GM12892 (cell line): ENCODE results near the gene LIPF. TPM values are rescaled to one million over a fixed set of nuclear protein-coding genes. Genes with fewer than 3 reads are reported as not detected.

ENCODE experiments used
- DNase-seq: peaks from one replicate; pipeline ENCODE4 v3.0.0; 2011; ENCODE audit not compliant: insufficient read length
- FAIRE-seq: peaks from 2 replicates; lab custom pipeline; 2011; peaks lifted over from hg19 to GRCh38; lab: Jason Lieb, UNC
- POLR2A ChIP-seq: IDR thresholded peaks from 2 replicates; pipeline ENCODE4 v1.6.1; 2011; ENCODE audit warnings: low read depth, low read length, control low read depth
- POLR2AphosphoS5 ChIP-seq: IDR thresholded peaks from 2 replicates; pipeline ENCODE4 v1.6.1; 2011; ENCODE audit warnings: low read depth, low read length, control low read depth
- TAF1 ChIP-seq: IDR thresholded peaks from 2 replicates; pipeline ENCODE4 v1.6.1; 2011; ENCODE audit warnings: low read depth, mild to moderate bottlenecking, control low read depth, low read length, borderline replicate concordance
- polyA plus RNA-seq: library from polyadenylated mRNA; unstranded; fragments of >200 nt; gene quantifications from one replicate; pipeline ENCODE4 v1.2.1, GENCODE V29; 2012; ENCODE audit warnings: missing spikeins, inconsistent platforms; ENCODE audit not compliant: missing spikeins

Gene LIPF, protein sequence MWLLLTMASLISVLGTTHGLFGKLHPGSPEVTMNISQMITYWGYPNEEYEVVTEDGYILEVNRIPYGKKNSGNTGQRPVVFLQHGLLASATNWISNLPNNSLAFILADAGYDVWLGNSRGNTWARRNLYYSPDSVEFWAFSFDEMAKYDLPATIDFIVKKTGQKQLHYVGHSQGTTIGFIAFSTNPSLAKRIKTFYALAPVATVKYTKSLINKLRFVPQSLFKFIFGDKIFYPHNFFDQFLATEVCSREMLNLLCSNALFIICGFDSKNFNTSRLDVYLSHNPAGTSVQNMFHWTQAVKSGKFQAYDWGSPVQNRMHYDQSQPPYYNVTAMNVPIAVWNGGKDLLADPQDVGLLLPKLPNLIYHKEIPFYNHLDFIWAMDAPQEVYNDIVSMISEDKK
- not detected for polyA plus RNA-seq

DNA sequence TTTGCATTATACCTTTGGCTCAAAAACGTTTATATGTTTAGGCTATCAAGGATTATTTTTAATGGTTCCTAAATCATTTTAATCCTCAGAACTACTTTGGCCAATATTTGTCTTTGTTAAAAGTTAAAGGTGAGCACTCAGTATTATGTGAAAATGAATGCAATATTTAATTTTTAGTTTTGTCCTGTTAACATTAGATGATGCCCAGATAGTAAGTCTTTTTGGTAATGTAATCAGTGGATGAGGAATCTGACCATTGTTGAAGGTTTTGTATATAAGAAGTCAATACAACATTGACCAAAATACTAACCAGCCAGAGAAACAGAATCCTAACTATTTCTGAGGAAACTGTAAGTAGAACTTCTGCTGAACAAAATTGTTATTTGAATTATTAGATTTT, at the start of gene LIPF:
Gene LIPF (plus strand): TSS at position 301 of the 400 bp plus-strand sequence. CDS start 2,856 bp downstream, outside the sequence.
- FAIRE-seq, result no peak
- DNase-seq, result no peak
- TF ChIP-seq TAF1 (no peak), POLR2A (no peak), POLR2AphosphoS5 (no peak)

DNA sequence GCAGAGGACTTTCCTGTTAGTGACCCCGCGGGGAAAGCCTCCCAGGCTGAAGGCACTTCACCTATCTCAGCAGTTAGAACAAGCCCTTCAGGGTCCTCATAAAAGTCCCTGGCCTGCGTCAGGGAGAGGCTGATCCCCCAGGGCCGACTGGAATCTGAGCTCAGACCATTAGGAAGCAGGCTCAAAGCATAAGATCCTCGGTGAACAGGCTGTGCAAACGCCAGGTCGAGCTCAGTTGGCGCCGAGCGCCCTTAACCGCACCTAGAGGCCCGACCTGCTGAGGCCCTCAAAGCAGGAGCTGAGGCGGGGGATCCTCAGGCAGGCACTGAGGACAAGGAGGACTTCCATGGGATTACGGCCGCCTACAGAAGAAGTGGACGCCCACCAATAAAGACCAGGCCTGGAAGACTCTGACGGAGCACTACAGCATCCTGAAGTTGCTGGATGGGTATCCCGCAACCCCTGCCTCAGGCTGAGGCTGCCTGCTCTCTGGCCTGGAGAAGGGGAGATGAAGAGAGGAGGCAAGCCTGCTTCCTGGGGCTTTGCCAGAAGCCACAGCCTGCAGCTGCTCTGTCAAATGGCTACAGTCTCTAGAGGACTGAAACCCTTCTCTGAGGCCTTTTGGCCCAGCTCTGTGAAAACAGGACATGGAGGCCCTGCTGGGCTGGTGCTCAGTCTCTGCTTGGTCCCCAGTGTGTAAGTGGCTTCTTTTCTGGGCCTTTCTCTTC, 47.8 kb upstream of the LIPF start:
- TF ChIP-seq POLR2A (no peak), TAF1 (no peak), POLR2AphosphoS5 (no peak)
- FAIRE-seq (no peak), DNase-seq (no peak)

DNA sequence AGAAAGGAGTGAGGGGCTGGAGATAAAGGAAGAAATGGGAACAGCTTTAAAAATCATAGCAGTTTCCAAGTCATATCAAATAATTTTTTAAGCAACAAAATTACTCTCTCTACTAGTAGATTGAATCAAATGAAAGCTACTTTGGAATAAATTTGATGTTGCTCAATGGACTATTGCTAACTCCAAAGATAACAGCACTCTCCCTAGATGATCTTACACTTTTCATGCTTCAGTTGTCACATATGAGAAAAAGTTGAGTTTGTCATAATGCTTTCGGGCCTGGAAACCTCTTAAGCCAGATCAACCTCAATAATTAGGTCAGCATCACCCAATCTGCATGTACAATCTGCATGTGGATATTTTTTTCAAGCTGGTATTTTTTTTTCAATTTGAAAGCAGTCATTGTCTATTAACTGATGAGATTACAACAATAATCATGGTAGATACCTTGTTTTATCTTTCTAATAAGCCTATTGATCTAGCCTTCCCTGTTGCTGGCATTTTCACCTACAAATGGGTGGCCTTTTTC, 46.4 kb upstream of the LIPF start:
- TF ChIP-seq TAF1 (no peak), POLR2AphosphoS5 (no peak), POLR2A (no peak)
- no peak for FAIRE-seq
- DNase-seq, result no peak

DNA sequence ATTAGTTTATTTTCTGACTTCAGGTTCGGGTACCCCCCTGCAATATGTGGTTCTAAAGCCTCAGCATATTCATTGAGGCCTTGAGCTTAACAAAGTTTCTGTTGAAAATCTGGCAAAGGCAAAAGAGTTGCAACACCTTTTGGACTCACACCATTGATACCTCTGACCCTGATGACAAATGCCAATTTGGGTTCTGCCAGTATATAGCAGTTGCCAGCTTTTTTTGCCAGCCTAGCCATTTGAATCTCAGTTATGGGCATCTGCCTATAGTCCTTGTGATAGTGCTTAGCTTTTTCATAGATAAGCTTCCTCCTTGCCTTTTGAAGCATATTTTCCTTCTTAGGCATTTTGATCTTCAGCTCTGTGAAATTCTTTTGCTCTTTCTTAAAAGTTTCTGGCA, 45.7 kb upstream of the LIPF start:
- TF ChIP-seq POLR2A (no peak), POLR2AphosphoS5 (no peak)
- DNase-seq (no peak), FAIRE-seq (no peak)

DNA sequence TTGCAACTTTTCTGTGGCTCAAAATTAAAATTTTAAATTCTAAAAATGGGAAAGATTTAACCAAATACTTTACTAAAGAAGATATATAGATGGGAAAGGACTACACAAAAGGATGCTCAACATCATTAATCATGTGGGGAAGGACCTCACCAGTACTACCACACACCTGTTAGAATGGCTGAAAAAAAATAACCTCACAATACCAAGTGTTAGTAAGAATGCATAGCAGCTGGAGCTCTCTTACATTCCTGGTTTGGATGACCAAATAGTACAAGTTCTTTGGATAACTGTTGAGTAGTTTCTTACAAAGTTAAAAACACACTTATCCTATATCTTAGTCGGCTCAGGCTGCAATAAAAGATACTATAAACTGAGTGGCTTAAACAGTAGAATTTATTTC, 43.8 kb upstream of the LIPF start:
- DNase-seq, result no peak
- TF ChIP-seq POLR2A, result no peak
- no peak for TF ChIP-seq POLR2AphosphoS5
- TF ChIP-seq TAF1, result no peak
- no peak for FAIRE-seq

DNA sequence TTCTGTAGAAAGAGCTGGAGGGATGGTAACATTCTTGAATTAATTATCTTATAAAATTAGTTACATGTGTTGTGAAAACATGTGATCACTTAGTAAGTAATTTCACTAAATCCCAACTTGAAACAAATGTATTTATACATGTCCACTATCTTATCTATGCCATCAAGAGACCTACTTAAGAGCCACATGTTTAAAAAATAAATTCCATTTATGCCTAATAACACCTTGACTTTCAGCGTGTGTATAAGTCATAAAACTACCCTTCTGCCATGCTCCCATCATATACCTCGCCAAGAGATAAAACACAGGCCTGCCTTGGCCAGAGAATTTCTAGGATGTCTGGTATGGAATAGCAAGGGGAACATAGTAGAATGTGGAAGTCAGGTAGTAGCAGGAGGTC, 40.4 kb upstream of the LIPF start:
- DNase-seq, result no peak
- no peak for TF ChIP-seq POLR2A
- no peak for TF ChIP-seq POLR2AphosphoS5
- TF ChIP-seq TAF1, result no peak
- peak; percentile 53 for FAIRE-seq

DNA sequence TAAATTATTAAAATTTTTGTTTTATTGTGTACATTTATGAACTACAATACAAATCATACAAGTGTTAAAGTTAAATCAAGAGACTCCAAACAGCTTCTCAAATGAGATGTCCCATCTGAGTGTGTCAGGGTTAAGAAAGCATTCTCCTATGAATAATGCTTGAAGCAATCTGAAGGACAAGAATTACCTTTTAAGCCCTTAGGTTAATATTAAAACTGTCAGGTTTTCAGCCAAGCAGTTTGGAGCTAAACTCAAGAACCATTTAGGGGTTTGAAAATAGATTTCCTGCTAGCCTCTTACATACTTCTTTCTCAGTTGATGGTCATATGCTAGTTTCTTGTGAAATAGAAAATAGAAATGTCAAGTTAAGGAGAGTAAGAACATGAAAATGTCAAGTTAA, 39.4 kb upstream of the LIPF start:
- DNase-seq (no peak), FAIRE-seq (no peak)
- TF ChIP-seq TAF1 (no peak), POLR2AphosphoS5 (no peak), POLR2A (no peak)

DNA sequence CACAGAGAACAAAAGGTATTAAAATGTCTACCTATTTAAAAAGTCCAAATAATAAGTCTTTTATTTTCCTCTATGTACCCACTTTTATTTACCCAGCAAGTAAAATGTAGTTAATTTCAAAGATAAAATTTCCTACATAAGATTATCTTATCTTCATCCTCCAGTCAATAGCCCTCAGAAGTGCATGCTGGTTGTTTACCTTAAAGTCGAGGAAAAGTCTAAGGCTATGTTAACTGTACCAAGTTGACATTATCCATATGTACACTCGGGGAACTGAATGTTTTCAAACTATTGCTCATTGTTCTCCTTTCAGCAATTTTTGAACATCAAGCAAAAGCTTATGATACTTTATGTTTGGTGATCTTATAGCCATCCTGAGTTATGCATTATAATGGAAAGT, 24.1 kb upstream of the LIPF start:
- no peak for TF ChIP-seq POLR2AphosphoS5
- no peak for TF ChIP-seq TAF1
- no peak for TF ChIP-seq POLR2A
- DNase-seq (no peak), FAIRE-seq (no peak)

DNA sequence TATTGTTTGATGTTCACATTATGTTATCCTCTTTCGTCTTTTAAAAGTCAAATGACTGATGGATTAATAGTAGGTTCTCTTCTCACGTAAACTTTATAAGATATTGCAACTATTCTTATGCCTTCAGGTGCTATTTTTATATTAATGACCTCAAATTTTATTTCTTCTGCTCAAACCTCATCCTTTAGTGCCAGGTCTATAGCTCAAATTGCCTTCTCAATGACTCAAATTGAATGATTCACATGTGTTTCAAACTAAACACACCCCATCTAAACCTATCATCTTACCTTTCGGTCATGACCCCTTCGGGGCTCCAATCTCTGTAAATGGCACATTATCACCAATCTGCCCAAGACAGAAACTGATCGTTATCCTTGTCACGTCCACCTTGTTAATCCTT, 22.0 kb upstream of the LIPF start:
- no peak for TF ChIP-seq POLR2AphosphoS5
- no peak for TF ChIP-seq TAF1
- TF ChIP-seq POLR2A, result no peak
- FAIRE-seq, result no peak
- DNase-seq, result no peak

DNA sequence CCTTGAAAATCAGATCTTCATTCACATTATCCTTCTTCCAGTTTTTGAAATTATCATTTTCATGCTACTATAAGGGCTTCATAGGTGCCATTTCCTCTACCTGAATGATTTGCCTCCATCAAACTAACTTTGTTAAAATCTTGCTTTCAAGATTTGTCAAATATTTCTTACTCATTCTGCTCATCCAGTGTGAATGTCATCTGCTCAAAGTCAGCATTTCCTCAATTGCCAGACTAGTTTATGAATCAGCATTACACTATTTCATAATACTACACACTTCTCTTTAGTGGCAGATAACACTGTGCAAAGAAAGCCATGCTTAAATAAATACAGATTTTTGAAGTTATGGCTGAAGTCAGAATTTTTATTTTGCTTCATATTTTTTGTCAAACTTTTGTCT, 21.3 kb upstream of the LIPF start:
- DNase-seq (no peak), FAIRE-seq (no peak)
- no peak for TF ChIP-seq TAF1
- no peak for TF ChIP-seq POLR2A
- no peak for TF ChIP-seq POLR2AphosphoS5

DNA sequence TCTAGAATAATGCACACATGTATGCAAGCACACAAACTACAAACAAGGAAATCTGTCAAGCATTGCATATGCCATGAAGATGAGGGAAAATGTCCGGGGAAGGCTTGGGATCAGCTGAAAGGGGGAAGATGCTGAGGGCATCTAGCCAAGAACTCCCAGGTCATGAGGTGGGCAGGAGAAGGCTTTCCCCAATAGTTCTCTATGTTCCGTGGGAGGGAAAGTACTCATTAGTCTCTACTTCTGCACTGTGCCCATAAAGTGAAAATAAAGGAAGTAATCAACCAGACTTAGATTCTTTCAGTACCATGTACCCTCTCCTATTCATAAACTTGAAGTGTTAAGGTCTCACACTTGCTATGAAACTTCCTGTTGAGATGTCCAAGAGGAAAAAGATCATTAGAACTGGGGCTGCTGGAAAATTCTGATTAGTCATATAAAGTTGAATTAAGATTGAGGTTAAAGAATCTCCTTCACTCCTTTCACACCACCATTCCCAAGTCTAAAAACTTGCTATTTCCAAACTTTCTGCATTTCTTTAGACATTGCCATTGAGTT, 17.1 kb upstream of the LIPF start:
- no peak for TF ChIP-seq POLR2A
- no peak for TF ChIP-seq TAF1
- TF ChIP-seq POLR2AphosphoS5, result no peak
- FAIRE-seq, result peak; percentile 27
- DNase-seq, result no peak
